NCI-H2029 (cell line): ENCODE results near the gene POLL.

Experiments
- DNase-seq: peaks from one replicate; lab custom pipeline; 2025; lab: John Stamatoyannopoulos, UW

Gene POLL

GRCh38 chr10:101560298-101561067 is 27.6 kb downstream of the POLL start:
- no peak for DNase-seq

GRCh38 chr10:101559596-101560297 is 28.3 kb downstream of the POLL start:
- no peak for DNase-seq

- DNase-seq = no peak
Measured at GRCh38 chr10:101558671-101559595, 29.1 kb downstream of the POLL start.

- DNase-seq = no peak
Measured at GRCh38 chr10:101558204-101558603, 29.9 kb downstream of the POLL start.

GRCh38 chr10:101557541-101557940 is 30.5 kb downstream of the POLL start:
- DNase-seq = no peak

GRCh38 chr10:101552442-101552841 is 35.6 kb downstream of the POLL start:
- no peak for DNase-seq

- no peak for DNase-seq
Measured at GRCh38 chr10:101550965-101551364, 37.1 kb downstream of the POLL start.

GRCh38 chr10:101545898-101546297 is 42.2 kb downstream of the POLL start:
- DNase-seq = peak; percentile 3

GRCh38 chr10:101538446-101538845 is 49.6 kb downstream of the POLL start:
- no peak for DNase-seq

- peak; percentile 0 for DNase-seq
Measured at GRCh38 chr10:101536800-101537199, 51.3 kb downstream of the POLL start.

- DNase-seq = no peak
Measured at GRCh38 chr10:101535949-101536348, 52.1 kb downstream of the POLL start.

- no peak for DNase-seq
Measured at GRCh38 chr10:101529725-101530553, 58.1 kb downstream of the POLL start.

- DNase-seq = no peak
Measured at GRCh38 chr10:101529207-101529606, 58.9 kb downstream of the POLL start.
